Skeletal muscle tissue (tissue), 4 donors: Measurements from ENCODE around the gene KATNB1. TPM values are rescaled to one million over a fixed set of nuclear protein-coding genes. Genes with fewer than 3 reads are reported as not detected.
A peak's percentile ranks its signal among the peaks of the same experiment; 100 is the strongest.
"Not testable (repeated sequence)": the region's sequence is repeated elsewhere in the genome, so short reads cannot be mapped to it uniquely, and the experiment has no call there.

Experiments
- H3K27ac ChIP-seq: one replicate; pipeline ENCODE4 v1.7.0; 2013; ENCODE audit warnings: mild to moderate bottlenecking, low read depth, low read length, inconsistent platforms
- H3K27me3 ChIP-seq, 3 donors: one replicate each; pipeline ENCODE4 v1.7.0; 2013; ENCODE audit warnings: low read length in 3 of 3; ENCODE audit not compliant: control insufficient read depth in 3 of 3, insufficient read depth in 3 of 3
- H3K36me3 ChIP-seq, 3 donors: one replicate each; pipeline ENCODE4 v1.7.0; 2013; ENCODE audit warnings: low read length in 3 of 3; ENCODE audit not compliant: control insufficient read depth in 3 of 3, insufficient read depth in 3 of 3
- H3K4me1 ChIP-seq, 3 donors: one replicate each; pipeline ENCODE4 v1.7.0; 2013; ENCODE audit warnings: low read length in 3 of 3, mild to moderate bottlenecking in 3 of 3; ENCODE audit not compliant: control insufficient read depth in 3 of 3, insufficient read depth in 3 of 3
- H3K4me3 ChIP-seq, 3 donors: one replicate each; pipeline ENCODE4 v1.7.0; 2013; ENCODE audit warnings: low read length in 3 of 3
- H3K9ac ChIP-seq, 3 donors: one replicate each; pipeline ENCODE4 v1.7.0; 2013; ENCODE audit warnings: low read length in 3 of 3, mild to moderate bottlenecking in 3 of 3, moderate library complexity in 2 of 3, low read depth in 1 of 3
- H3K9me3 ChIP-seq, 3 donors: one replicate each; pipeline ENCODE4 v1.7.0; 2013; ENCODE audit warnings: low read length in 3 of 3; ENCODE audit not compliant: control insufficient read depth in 3 of 3
- total RNA-seq: library from RNA; depleted of rRNA; stranded (reverse); fragments of >200 nt; gene quantifications from one replicate; pipeline ENCODE4 v1.2.3, GENCODE V29; 2014
- donor health status: Osteomylitis.

The KATNB1 gene
- total RNA-seq, 1 donor from 2014 or later: 24.0 TPM

GRCh38 chr16:57787519-57787905 lies 51.9 kb downstream of the KATNB1 start:
- Histone ChIP-seq H3K4me3 (no peak overlapping the region), H3K36me3 (peaks cover 0 to 4% (median 0%) of the 10 kb centered on the region in 3 donors), H3K27ac (peak overlapping the region; percentile 3), H3K4me1 (peaks cover 28 to 38% (median 37%) of the 10 kb centered on the region in 3 donors), H3K27me3 (no peaks in the 10 kb centered on the region), H3K9ac (peak overlapping the region in 2 of 3 donors; percentile 10 to 45), H3K9me3 (no peaks in the 10 kb centered on the region)

GRCh38 chr16:57788252-57788841 lies 52.8 kb downstream of the KATNB1 start:
- H3K36me3 ChIP-seq: peaks cover 0 to 4% (median 0%) of the 10 kb centered on the region in 3 donors
- no peaks in the 10 kb centered on the region for H3K27me3 ChIP-seq
- no peak overlapping the region for H3K9ac ChIP-seq
- peaks cover 28 to 38% (median 37%) of the 10 kb centered on the region in 3 donors for H3K4me1 ChIP-seq
- H3K27ac ChIP-seq: no peak overlapping the region
- H3K9me3 ChIP-seq: no peaks in the 10 kb centered on the region
- no peak overlapping the region for H3K4me3 ChIP-seq

- H3K4me1 ChIP-seq: peaks cover 28 to 38% (median 37%) of the 10 kb centered on the region in 3 donors
- H3K9me3 ChIP-seq: no peaks in the 10 kb centered on the region
- H3K4me3 ChIP-seq: no peak overlapping the region
- no peaks in the 10 kb centered on the region for H3K27me3 ChIP-seq
- H3K36me3 ChIP-seq: peaks cover 0 to 4% (median 0%) of the 10 kb centered on the region in 3 donors
- no peak overlapping the region for H3K27ac ChIP-seq
- H3K9ac ChIP-seq: no peak overlapping the region
These were observed 53.4 kb downstream of the KATNB1 start for GRCh38 chr16:57788951-57789350.

- Histone ChIP-seq H3K27ac (peak overlapping the region; percentile 60), H3K9ac (peak overlapping the region; percentile 35 to 70 (median 63)), H3K4me3 (peak overlapping the region; percentile 52 to 68 (median 62))
These were observed 55.8 kb downstream of the KATNB1 start for GRCh38 chr16:57791195-57791892.

GRCh38 chr16:57791893-57792461 lies 56.4 kb downstream of the KATNB1 start:
- H3K27ac ChIP-seq: peak overlapping the region; percentile 60
- peaks cover 22 to 35% (median 30%) of the 10 kb centered on the region in 3 donors for H3K4me1 ChIP-seq
- no peaks in the 10 kb centered on the region for H3K27me3 ChIP-seq
- H3K36me3 ChIP-seq: peaks cover 0 to under 1% (median 0%) of the 10 kb centered on the region in 3 donors
- H3K9ac ChIP-seq: peak overlapping the region in 2 of 3 donors; percentile 63 to 70
- H3K4me3 ChIP-seq: peak overlapping the region; percentile 52 to 68 (median 62)
- H3K9me3 ChIP-seq: no peaks in the 10 kb centered on the region

More at GRCh38 chr16:57791195-57791892, 55.8 kb downstream of the KATNB1 start:
- Histone ChIP-seq H3K9me3 (no peaks in the 10 kb centered on the region), H3K27me3 (no peaks in the 10 kb centered on the region), H3K36me3 (no peaks in the 10 kb centered on the region), H3K4me1 (peaks cover 28 to 38% (median 36%) of the 10 kb centered on the region in 3 donors)

GRCh38 chr16:57794849-57795430 lies 59.4 kb downstream of the KATNB1 start:
- peak overlapping the region in 1 of 3 donors; percentile 33 for H3K9ac ChIP-seq
- no peaks in the 10 kb centered on the region for H3K9me3 ChIP-seq
- no peak overlapping the region for H3K27ac ChIP-seq
- H3K4me3 ChIP-seq: no peak overlapping the region
- peaks cover 38 to 55% (median 46%) of the 10 kb centered on the region in 3 donors for H3K4me1 ChIP-seq
- no peaks in the 10 kb centered on the region for H3K27me3 ChIP-seq
- H3K36me3 ChIP-seq: peaks cover 0 to 3% (median 0%) of the 10 kb centered on the region in 3 donors

GRCh38 chr16:57795431-57795878 lies 59.9 kb downstream of the KATNB1 start:
- Histone ChIP-seq H3K4me1 (peaks cover 42 to 59% (median 49%) of the 10 kb centered on the region in 3 donors), H3K4me3 (no peak overlapping the region), H3K9ac (peak overlapping the region in 1 of 3 donors; percentile 33), H3K9me3 (no peaks in the 10 kb centered on the region), H3K27ac (no peak overlapping the region), H3K27me3 (no peaks in the 10 kb centered on the region), H3K36me3 (peaks cover 0 to 3% (median 0%) of the 10 kb centered on the region in 3 donors)

GRCh38 chr16:57796014-57796413 lies 60.4 kb downstream of the KATNB1 start:
- H3K9ac ChIP-seq, H3K9me3 ChIP-seq, H3K36me3 ChIP-seq, H3K27me3 ChIP-seq, H3K27ac ChIP-seq, H3K4me3 ChIP-seq: not testable (repeated sequence)
- H3K4me1 ChIP-seq: peaks cover 42 to 59% (median 49%) of the 10 kb centered on the region in 3 donors

- H3K4me1 ChIP-seq: peaks cover 41 to 57% (median 46%) of the 10 kb centered on the region in 3 donors
These were observed 61.6 kb downstream of the KATNB1 start for GRCh38 chr16:57797216-57797525.

More at GRCh38 chr16:57797216-57797525, 61.6 kb downstream of the KATNB1 start:
- Histone ChIP-seq H3K27ac (peak overlapping the region; percentile 78), H3K4me3 (peak overlapping the region in 2 of 3 donors; percentile 29 to 47), H3K27me3 (no peaks in the 10 kb centered on the region), H3K9me3 (no peaks in the 10 kb centered on the region), H3K36me3 (peaks cover 0 to 3% (median 0%) of the 10 kb centered on the region in 3 donors), H3K9ac (peak overlapping the region; percentile 61 to 75 (median 67))
